Measurements from ENCODE around the gene BANK1. TPM values are rescaled to one million over a fixed set of nuclear protein-coding genes. Genes with fewer than 3 reads are reported as not detected.

BANK1 gene
- total and polyA plus RNA-seq, 2 donors (not counting 1 experiment from before 2014, with no cell fraction given): 0.20 to 0.83 TPM

DNA sequence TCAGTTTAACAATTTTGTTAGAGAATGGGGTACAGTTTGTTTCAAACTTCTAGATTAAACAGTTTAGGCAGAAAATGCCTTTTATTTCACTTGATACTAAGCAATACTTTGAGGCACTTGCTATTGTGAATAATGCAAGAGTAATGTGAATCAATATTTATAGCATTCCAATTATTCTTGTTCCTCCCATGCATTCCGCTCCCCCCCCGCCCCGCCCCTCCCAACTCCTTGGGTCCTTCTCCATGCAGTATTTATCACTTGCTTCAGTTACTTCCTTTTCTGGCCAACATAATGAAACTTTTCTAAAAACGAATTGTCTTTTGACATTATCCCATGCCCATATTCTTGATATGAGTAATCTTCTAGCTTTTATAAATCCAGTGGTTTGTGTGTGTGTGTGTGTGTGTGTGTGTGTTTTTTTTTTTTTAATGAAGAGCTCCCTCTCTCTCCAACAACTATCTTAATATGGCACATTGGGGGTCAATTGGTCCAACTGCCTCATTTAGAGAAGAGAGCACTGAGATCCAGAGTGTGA, 1.6 kb downstream of the BANK1 start:
- H3K9ac ChIP-seq (ENCODE audit: insufficient read depth, low read length): no peak overlapping the region
- H3K4me2 ChIP-seq (ENCODE audit: extremely low read depth, insufficient read depth, low read length): no peak overlapping the region
- no peaks in the 10 kb centered on the region for H3K9me3 ChIP-seq (ENCODE audit: control insufficient read depth, insufficient read depth, low read depth, low read length)
- H2AFZ ChIP-seq (ENCODE audit: low read length): no peak overlapping the region
- H4K20me1 ChIP-seq (ENCODE audit: control insufficient read depth, extremely low read depth, insufficient read depth, low read length): no peaks in the 10 kb centered on the region
- TF ChIP-seq, protein P1, sequence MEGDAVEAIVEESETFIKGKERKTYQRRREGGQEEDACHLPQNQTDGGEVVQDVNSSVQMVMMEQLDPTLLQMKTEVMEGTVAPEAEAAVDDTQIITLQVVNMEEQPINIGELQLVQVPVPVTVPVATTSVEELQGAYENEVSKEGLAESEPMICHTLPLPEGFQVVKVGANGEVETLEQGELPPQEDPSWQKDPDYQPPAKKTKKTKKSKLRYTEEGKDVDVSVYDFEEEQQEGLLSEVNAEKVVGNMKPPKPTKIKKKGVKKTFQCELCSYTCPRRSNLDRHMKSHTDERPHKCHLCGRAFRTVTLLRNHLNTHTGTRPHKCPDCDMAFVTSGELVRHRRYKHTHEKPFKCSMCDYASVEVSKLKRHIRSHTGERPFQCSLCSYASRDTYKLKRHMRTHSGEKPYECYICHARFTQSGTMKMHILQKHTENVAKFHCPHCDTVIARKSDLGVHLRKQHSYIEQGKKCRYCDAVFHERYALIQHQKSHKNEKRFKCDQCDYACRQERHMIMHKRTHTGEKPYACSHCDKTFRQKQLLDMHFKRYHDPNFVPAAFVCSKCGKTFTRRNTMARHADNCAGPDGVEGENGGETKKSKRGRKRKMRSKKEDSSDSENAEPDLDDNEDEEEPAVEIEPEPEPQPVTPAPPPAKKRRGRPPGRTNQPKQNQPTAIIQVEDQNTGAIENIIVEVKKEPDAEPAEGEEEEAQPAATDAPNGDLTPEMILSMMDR (conservative IDR thresholded peaks at IDR 0.05 in 1 of 2, IDR thresholded peaks at IDR 0.05 in 1 of 2; ENCODE audit: low read depth in 1 of 2, low read length in 2 of 2): no peak
- no peak for TF ChIP-seq EZH2 (IDR thresholded peaks at IDR 0.05; ENCODE audit: low read length, missing control alignments)
- DNase-seq (ENCODE audit: low read depth in 2 of 2): peak in 1 of 2 donors; percentile 21
- no peaks in the 10 kb centered on the region for H3K79me2 ChIP-seq (ENCODE audit: control insufficient read depth, insufficient read depth, low read length)
- H3K27me3 ChIP-seq (ENCODE audit: control insufficient read depth, insufficient read depth, low read length): no peaks in the 10 kb centered on the region
- no peaks in the 10 kb centered on the region for H3K4me1 ChIP-seq (ENCODE audit: control insufficient read depth, extremely low read depth, insufficient read depth, low read length)
- H3K36me3 ChIP-seq (ENCODE audit: control insufficient read depth, insufficient read depth, low read length): no peaks in the 10 kb centered on the region
- H3K27ac ChIP-seq (ENCODE audit: insufficient read depth, low read length): no peak overlapping the region
- no peak overlapping the region for H3K4me3 ChIP-seq (replicated peaks in 1 of 4; ENCODE audit: control extremely low read depth in 1 of 4, insufficient read depth in 1 of 4, low read depth in 3 of 4, low read length in 4 of 4)

DNA sequence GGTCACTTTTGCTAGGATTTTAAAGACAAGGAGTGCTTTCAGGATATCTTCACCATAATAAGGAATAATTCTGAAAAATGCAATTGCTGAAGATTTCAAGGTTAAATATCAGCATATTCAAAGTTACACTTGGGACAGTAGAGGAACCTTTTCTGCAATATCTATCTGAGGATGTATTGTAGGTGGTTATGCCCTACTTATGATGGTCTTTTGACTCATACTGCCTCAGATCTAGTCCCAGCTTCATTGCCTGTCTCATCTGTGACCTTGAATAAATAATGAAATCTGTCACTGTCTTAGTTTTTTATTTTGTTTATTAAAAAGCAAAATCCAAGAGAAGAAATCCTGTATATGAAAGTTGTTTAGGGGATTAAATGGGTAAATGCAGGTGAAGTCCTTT, 2.9 kb downstream of the BANK1 start:
- Histone ChIP-seq H3K4me3 (replicated peaks in 1 of 4; ENCODE audit: control extremely low read depth in 1 of 4, insufficient read depth in 1 of 4, low read depth in 3 of 4, low read length in 4 of 4) (no peak overlapping the region), H3K27ac (ENCODE audit: insufficient read depth, low read length) (no peak overlapping the region), H3K4me2 (ENCODE audit: extremely low read depth, insufficient read depth, low read length) (no peak overlapping the region), H3K9ac (ENCODE audit: insufficient read depth, low read length) (no peak overlapping the region), H3K4me1 (ENCODE audit: control insufficient read depth, extremely low read depth, insufficient read depth, low read length) (no peaks in the 10 kb centered on the region), H3K9me3 (ENCODE audit: control insufficient read depth, insufficient read depth, low read depth, low read length) (no peaks in the 10 kb centered on the region), H2AFZ (ENCODE audit: low read length) (no peak overlapping the region), H3K27me3 (ENCODE audit: control insufficient read depth, insufficient read depth, low read length) (no peaks in the 10 kb centered on the region), H3K36me3 (ENCODE audit: control insufficient read depth, insufficient read depth, low read length) (no peaks in the 10 kb centered on the region), H4K20me1 (ENCODE audit: control insufficient read depth, extremely low read depth, insufficient read depth, low read length) (no peaks in the 10 kb centered on the region), H3K79me2 (ENCODE audit: control insufficient read depth, insufficient read depth, low read length) (no peaks in the 10 kb centered on the region)
- TF ChIP-seq, protein P1 (conservative IDR thresholded peaks at IDR 0.05 in 1 of 2, IDR thresholded peaks at IDR 0.05 in 1 of 2; ENCODE audit: low read depth in 1 of 2, low read length in 2 of 2): no peak
- TF ChIP-seq EZH2 (IDR thresholded peaks at IDR 0.05; ENCODE audit: low read length, missing control alignments): no peak
- DNase-seq (ENCODE audit: low read depth in 2 of 2): no peak

DNA sequence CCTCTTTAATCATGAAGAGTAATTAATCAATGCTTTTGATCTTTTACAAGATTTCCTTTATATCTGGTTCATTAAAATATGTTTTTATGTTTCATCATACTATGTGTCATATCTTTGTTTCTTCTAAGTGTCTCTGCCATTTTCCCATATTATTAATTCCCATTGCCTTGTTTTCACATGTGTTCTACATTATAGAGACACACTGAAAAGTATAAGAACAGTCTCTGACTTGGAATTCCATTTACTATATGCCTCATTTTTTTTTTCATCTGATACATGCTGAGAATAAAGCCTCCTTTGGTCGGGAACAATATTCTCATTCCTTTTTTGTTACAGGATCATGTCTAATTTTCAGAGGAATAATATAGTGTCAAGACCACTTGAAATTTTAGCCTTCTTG, 4.3 kb downstream of the BANK1 start:
- no peaks in the 10 kb centered on the region for H3K36me3 ChIP-seq (ENCODE audit: control insufficient read depth, insufficient read depth, low read length)
- no peak overlapping the region for H3K4me2 ChIP-seq (ENCODE audit: extremely low read depth, insufficient read depth, low read length)
- H4K20me1 ChIP-seq (ENCODE audit: control insufficient read depth, extremely low read depth, insufficient read depth, low read length): no peaks in the 10 kb centered on the region
- no peak for DNase-seq (ENCODE audit: low read depth in 2 of 2)
- no peak overlapping the region for H3K9ac ChIP-seq (ENCODE audit: insufficient read depth, low read length)
- no peaks in the 10 kb centered on the region for H3K79me2 ChIP-seq (ENCODE audit: control insufficient read depth, insufficient read depth, low read length)
- no peak overlapping the region for H3K27ac ChIP-seq (ENCODE audit: insufficient read depth, low read length)
- no peaks in the 10 kb centered on the region for H3K9me3 ChIP-seq (ENCODE audit: control insufficient read depth, insufficient read depth, low read depth, low read length)
- no peak for TF ChIP-seq EZH2 (IDR thresholded peaks at IDR 0.05; ENCODE audit: low read length, missing control alignments)
- TF ChIP-seq, protein P1 (conservative IDR thresholded peaks at IDR 0.05 in 1 of 2, IDR thresholded peaks at IDR 0.05 in 1 of 2; ENCODE audit: low read depth in 1 of 2, low read length in 2 of 2): no peak
- no peaks in the 10 kb centered on the region for H3K27me3 ChIP-seq (ENCODE audit: control insufficient read depth, insufficient read depth, low read length)
- no peaks in the 10 kb centered on the region for H3K4me1 ChIP-seq (ENCODE audit: control insufficient read depth, extremely low read depth, insufficient read depth, low read length)
- no peak overlapping the region for H2AFZ ChIP-seq (ENCODE audit: low read length)
- H3K4me3 ChIP-seq (replicated peaks in 1 of 4; ENCODE audit: control extremely low read depth in 1 of 4, insufficient read depth in 1 of 4, low read depth in 3 of 4, low read length in 4 of 4): no peak overlapping the region

Measured in fibroblast of lung (primary cell).